ENCODE results near the gene MTUS2. TPM values are rescaled to one million over a fixed set of nuclear protein-coding genes. Genes with fewer than 3 reads are reported as not detected.

MTUS2 gene
- total RNA-seq: under 1 TPM in 2 of 4 donors, not detected in 2; 0.08 to 0.57 TPM

DNA sequence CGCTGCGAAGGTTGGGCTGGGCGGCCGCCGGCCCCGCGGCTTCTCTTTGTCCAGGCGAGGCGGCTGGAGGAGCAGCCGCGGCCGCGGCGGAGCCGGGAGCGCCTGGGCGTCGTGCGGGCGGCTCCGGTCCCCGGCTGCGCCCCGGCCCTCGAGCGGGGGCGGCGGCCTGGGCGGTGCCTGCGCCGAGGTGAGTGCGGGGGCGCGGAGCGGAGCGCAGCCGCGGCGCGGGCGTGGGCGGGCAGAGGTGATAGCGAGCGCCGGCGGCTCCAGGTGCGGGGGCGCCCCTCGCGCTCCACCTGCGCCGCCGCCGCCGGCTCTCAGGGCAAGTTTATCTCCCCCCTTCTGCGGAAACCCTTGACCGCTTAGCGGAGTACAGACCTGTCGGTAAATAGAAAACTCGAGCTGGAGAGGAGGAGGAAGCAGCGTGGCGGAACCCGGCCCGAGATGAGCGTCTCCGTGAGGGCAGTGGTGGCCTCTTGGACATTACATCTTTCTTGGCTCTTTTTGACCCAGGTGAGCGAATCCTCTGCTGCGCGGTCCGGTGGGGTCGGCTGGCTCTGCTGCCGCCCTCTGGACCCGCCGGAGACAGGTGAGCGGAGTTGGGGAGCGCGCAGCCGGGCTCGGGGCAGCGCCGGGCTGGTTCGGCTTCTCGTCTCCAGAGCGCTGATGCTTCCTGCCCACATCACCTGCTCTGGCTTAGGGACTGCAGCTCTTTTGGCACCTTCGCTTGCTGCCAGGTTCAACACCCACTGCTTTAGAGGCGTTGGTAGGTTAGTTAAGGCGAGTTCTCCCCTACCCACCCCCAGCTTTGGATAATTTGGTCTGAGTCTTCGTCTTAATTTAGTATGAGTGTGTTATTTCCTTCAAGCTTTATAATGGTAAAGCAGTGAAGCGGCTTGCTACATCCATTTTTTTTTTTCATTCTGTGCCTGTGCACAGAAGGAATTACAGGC, at the start of gene MTUS2:
MTUS2 (plus strand) TSS at position 241 of the 953 bp plus-strand sequence.
- TF ChIP-seq POLR2A (IDR thresholded peaks at IDR 0.05) (no peak), CTCF (IDR thresholded peaks at IDR 0.05) (no peak)
- H3K9me3 ChIP-seq: peaks cover 0 to 12% (median 5%) of the 10 kb centered on the region in 3 donors
- 5 to 12% methylated on average over 4 to 9 of the region's 89 CpGs for WGBS, 2 donors
- peaks cover 3 to 17% (median 8%) of the 10 kb centered on the region in 3 donors for H3K4me1 ChIP-seq
- intact Hi-C loops (cut with DNase I): no loop called here
- peaks cover 4 to 89% (median 7%) of the 10 kb centered on the region in 4 donors for H3K27me3 ChIP-seq
- no peaks in the 10 kb centered on the region for H3K36me3 ChIP-seq
- no peak for DNase-seq
- no peak within 1 kb of the TSS for H3K27ac ChIP-seq
- H3K4me3 ChIP-seq: peak within 1 kb of the TSS; percentile 14 to 60 (median 38)

DNA sequence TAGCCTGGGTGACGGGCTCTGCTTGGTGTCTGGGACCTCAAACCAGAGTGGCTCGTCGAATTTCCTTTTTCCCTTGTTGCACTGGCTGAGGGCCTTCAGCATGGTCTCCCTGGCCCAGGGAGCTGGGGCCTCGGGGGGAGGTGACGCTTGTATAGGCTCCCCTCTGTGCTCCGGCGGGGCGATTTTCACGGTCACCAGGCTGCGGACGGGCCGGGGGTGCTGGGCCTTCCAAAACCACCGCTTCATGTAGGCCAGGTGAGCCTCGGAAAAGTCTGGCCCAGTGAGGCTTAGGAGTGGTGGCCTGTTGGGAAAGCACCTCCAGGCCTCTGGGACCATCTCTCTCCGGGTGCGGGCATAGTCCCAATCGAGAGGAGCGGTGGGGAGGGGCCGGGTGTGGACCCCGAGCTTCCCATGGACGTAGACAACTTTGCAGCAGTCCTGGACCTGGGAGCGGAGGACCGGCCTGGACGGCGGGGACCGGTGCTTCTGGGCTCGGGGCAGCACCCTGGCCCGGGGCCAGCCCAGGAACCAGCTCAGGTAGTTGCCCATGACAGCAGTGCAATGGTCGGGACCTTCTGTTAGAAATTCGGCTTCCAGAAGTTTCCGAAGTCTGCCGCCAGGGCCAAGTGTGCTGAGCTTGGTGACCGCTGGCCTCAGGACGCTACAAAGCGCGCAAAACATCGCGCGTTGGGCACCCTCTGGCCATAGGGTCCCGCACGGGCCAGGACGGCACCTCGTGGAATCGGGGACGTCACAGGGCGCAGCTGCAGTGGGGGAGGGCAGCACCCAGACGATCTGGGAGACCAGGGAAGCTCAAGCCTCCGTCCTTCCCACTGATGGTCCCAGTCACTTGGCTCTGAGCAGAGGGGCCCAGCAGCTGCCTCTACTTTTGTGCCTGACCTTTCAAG, 41.6 kb upstream of the MTUS2 start:
- no peaks in the 10 kb centered on the region for H3K4me1 ChIP-seq
- no peak overlapping the region for H3K27ac ChIP-seq
- TF ChIP-seq CTCF (IDR thresholded peaks at IDR 0.05): no peak
- TF ChIP-seq POLR2A (IDR thresholded peaks at IDR 0.05): no peak
- H3K36me3 ChIP-seq: no peaks in the 10 kb centered on the region
- no peaks in the 10 kb centered on the region for H3K27me3 ChIP-seq
- no peak overlapping the region for H3K4me3 ChIP-seq
- intact Hi-C loops (cut with DNase I): no loop called here
- DNase-seq: no peak
- 90 to 97% methylated on average over 14 to 18 of the region's 48 CpGs for WGBS, 2 donors
- H3K9me3 ChIP-seq: peaks cover 0 to 6% (median 0%) of the 10 kb centered on the region in 3 donors

- Histone ChIP-seq H3K27me3 (peaks cover 0 to 52% (median 0%) of the 10 kb centered on the region in 4 donors), H3K4me3 (no peak overlapping the region), H3K27ac (no peak overlapping the region), H3K9me3 (no peaks in the 10 kb centered on the region), H3K4me1 (peaks cover 0 to 5% (median 3%) of the 10 kb centered on the region in 3 donors), H3K36me3 (no peaks in the 10 kb centered on the region)
- no peak for TF ChIP-seq CTCF (IDR thresholded peaks at IDR 0.05)
- TF ChIP-seq POLR2A (IDR thresholded peaks at IDR 0.05): no peak
- no peak for DNase-seq
- intact Hi-C loops (cut with DNase I): no loop called here
- 34 to 51% methylated on average over 2 of the region's 2 CpGs for whole genome bisulfite sequencing, 2 donors
These were observed 27.1 kb upstream of the MTUS2 start for GRCh38 chr13:28792992-28793391.

DNA sequence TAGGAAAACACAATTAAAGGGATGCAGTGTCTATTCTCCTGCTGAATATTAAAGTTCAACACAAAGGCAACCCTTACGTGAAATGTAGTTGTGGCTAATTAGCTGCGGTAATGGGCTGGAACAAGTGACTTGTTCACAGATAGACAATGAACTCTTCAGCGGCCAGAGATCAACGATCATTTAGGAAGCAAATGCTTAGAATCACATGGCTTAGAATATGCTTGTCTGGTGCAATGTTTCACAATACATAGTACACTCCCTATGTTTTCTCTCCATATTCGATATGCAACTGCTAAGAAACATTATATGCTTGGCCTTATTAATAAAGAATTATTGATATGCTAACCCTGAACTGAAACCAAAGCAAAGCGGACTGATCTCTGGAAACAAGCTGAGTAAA, 25.7 kb upstream of the MTUS2 start:
- Histone ChIP-seq H3K4me1 (peaks cover 0 to 5% (median 3%) of the 10 kb centered on the region in 3 donors), H3K36me3 (no peaks in the 10 kb centered on the region), H3K9me3 (no peaks in the 10 kb centered on the region), H3K27ac (no peak overlapping the region), H3K27me3 (peaks cover 0 to 52% (median 0%) of the 10 kb centered on the region in 4 donors), H3K4me3 (no peak overlapping the region)
- DNase-seq: no peak
- WGBS, 2 donors: 67 to 76% methylated on average over 6 of the region's 6 CpGs
- intact Hi-C loops (cut with DNase I): no loop called here
- TF ChIP-seq CTCF (IDR thresholded peaks at IDR 0.05): no peak
- no peak for TF ChIP-seq POLR2A (IDR thresholded peaks at IDR 0.05)
